Activated T-cell treated with anti-CD3 and anti-CD28 coated beads, Interleukin-2, amount 50 U/mL, for 4 hours (primary cell): ENCODE results near the gene BAZ2A. TPM values are rescaled to one million over a fixed set of nuclear protein-coding genes. Genes with fewer than 3 reads are reported as not detected.

Experiments used
- ATAC-seq, 2 donors: fragments of 200-7000 bp; cut with Tn5 transposase; one replicate each; pipeline ENCODE4 v1.10.0; 2021
- DNase-seq: peaks from one replicate; pipeline ENCODE4 v3.0.0-alpha.2; 2020
- H3K27me3 Mint-ChIP-seq: one replicate; pipeline ENCODE4 v1.8.0; 2021; ENCODE audit warnings: low read depth, mixed read lengths
- H3K36me3 Mint-ChIP-seq: one replicate; pipeline ENCODE4 v1.8.0; 2022; ENCODE audit warnings: mixed read lengths; ENCODE audit not compliant: insufficient read depth
- H3K4me1 Mint-ChIP-seq: one replicate; pipeline ENCODE4 v1.8.0; 2021; ENCODE audit warnings: low read depth, mixed read lengths
- H3K4me3 Mint-ChIP-seq: one replicate; pipeline ENCODE4 v1.8.0; 2021; ENCODE audit warnings: mild to moderate bottlenecking, moderate library complexity, mixed read lengths
- H3K9me3 Mint-ChIP-seq: one replicate; pipeline ENCODE4 v1.8.0; 2021; ENCODE audit warnings: mixed read lengths
- total RNA-seq, 3 donors: library from RNA; stranded (reverse); gene quantifications; one replicate each; pipeline ENCODE4 v1.2.1, GENCODE V29; 2021

BAZ2A gene
- total RNA-seq, 3 donors from 2014 or later, result 53.0 to 64.9 (median 64.5) TPM

- peaks cover 31% of the 10 kb centered on the region for H3K4me1 Mint-ChIP-seq
- H3K9me3 Mint-ChIP-seq, result no peaks in the 10 kb centered on the region
- peaks cover 32% of the 10 kb centered on the region for H3K36me3 Mint-ChIP-seq
- H3K27me3 Mint-ChIP-seq, result no peaks in the 10 kb centered on the region
- DNase-seq (no peak), ATAC-seq (no peak)
- peak overlapping the region; percentile 98 for H3K4me3 Mint-ChIP-seq
These were observed 15.1 kb upstream of the BAZ2A start for GRCh38 chr12:56645201-56645716.

GRCh38 chr12:56644654-56645053, 14.5 kb upstream of the BAZ2A start:
- H3K4me3 Mint-ChIP-seq, result peak overlapping the region; percentile 98
- DNase-seq (no peak), ATAC-seq (no peak)
- H3K27me3 Mint-ChIP-seq, result no peaks in the 10 kb centered on the region
- H3K9me3 Mint-ChIP-seq, result no peaks in the 10 kb centered on the region
- peaks cover 35% of the 10 kb centered on the region for H3K36me3 Mint-ChIP-seq
- H3K4me1 Mint-ChIP-seq, result peaks cover 31% of the 10 kb centered on the region

- ATAC-seq (no peak), DNase-seq (no peak)
- H3K9me3 Mint-ChIP-seq, result no peaks in the 10 kb centered on the region
- no peak overlapping the region for H3K4me3 Mint-ChIP-seq
- H3K4me1 Mint-ChIP-seq, result peaks cover 38% of the 10 kb centered on the region
- no peaks in the 10 kb centered on the region for H3K27me3 Mint-ChIP-seq
- peaks cover 50% of the 10 kb centered on the region for H3K36me3 Mint-ChIP-seq
These were observed 11.1 kb upstream of the BAZ2A start for GRCh38 chr12:56641219-56641618.

- Mint-ChIP-seq H3K27me3 (no peaks in the 10 kb centered on the region), H3K4me3 (no peak overlapping the region), H3K36me3 (peaks cover 26% of the 10 kb centered on the region), H3K4me1 (peaks cover 54% of the 10 kb centered on the region), H3K9me3 (no peaks in the 10 kb centered on the region)
- ATAC-seq (no peak), DNase-seq (no peak)
These were observed 7.5 kb upstream of the BAZ2A start for GRCh38 chr12:56637621-56638020.

GRCh38 chr12:56636675-56637540, 6.8 kb upstream of the BAZ2A start:
- Mint-ChIP-seq H3K4me1 (peaks cover 54% of the 10 kb centered on the region), H3K27me3 (no peaks in the 10 kb centered on the region), H3K4me3 (peak overlapping the region; percentile 96), H3K36me3 (peaks cover 22% of the 10 kb centered on the region), H3K9me3 (no peaks in the 10 kb centered on the region)
- DNase-seq (peak; percentile 84), ATAC-seq (peak; percentile 60 to 65)

GRCh38 chr12:56635806-56636674, 5.9 kb upstream of the BAZ2A start:
- Mint-ChIP-seq H3K4me1 (peaks cover 62% of the 10 kb centered on the region), H3K4me3 (peak overlapping the region; percentile 96), H3K36me3 (peaks cover 22% of the 10 kb centered on the region), H3K9me3 (no peaks in the 10 kb centered on the region), H3K27me3 (no peaks in the 10 kb centered on the region)
- ATAC-seq, result peak; percentile 80 to 81
- DNase-seq, result peak; percentile 73

GRCh38 chr12:56634837-56635791, 5.0 kb upstream of the BAZ2A start:
- Mint-ChIP-seq H3K36me3 (peaks cover 18% of the 10 kb centered on the region), H3K27me3 (no peaks in the 10 kb centered on the region), H3K9me3 (no peaks in the 10 kb centered on the region), H3K4me1 (peaks cover 68% of the 10 kb centered on the region), H3K4me3 (peak overlapping the region; percentile 96)
- DNase-seq (peak; percentile 45), ATAC-seq (peak; percentile 35 to 39)

- peaks cover 14% of the 10 kb centered on the region for H3K36me3 Mint-ChIP-seq
- no peak for DNase-seq
- peaks cover 68% of the 10 kb centered on the region for H3K4me1 Mint-ChIP-seq
- H3K27me3 Mint-ChIP-seq, result no peaks in the 10 kb centered on the region
- H3K9me3 Mint-ChIP-seq, result no peaks in the 10 kb centered on the region
- peak overlapping the region; percentile 96 for H3K4me3 Mint-ChIP-seq
- ATAC-seq, result no peak
These were observed 4.2 kb upstream of the BAZ2A start for GRCh38 chr12:56634242-56634836.

GRCh38 chr12:56633468-56634241, 3.5 kb upstream of the BAZ2A start:
- DNase-seq (no peak), ATAC-seq (no peak)
- Mint-ChIP-seq H3K9me3 (no peaks in the 10 kb centered on the region), H3K4me3 (peak overlapping the region; percentile 96), H3K36me3 (peaks cover 9% of the 10 kb centered on the region), H3K27me3 (no peaks in the 10 kb centered on the region), H3K4me1 (peaks cover 72% of the 10 kb centered on the region)

GRCh38 chr12:56632701-56633467, 2.8 kb upstream of the BAZ2A start:
- peaks cover 80% of the 10 kb centered on the region for H3K4me1 Mint-ChIP-seq
- peak overlapping the region; percentile 96 for H3K4me3 Mint-ChIP-seq
- peaks cover 6% of the 10 kb centered on the region for H3K36me3 Mint-ChIP-seq
- no peaks in the 10 kb centered on the region for H3K27me3 Mint-ChIP-seq
- no peaks in the 10 kb centered on the region for H3K9me3 Mint-ChIP-seq
- ATAC-seq (no peak), DNase-seq (no peak)

GRCh38 chr12:56631790-56632700, 1.9 kb upstream of the BAZ2A start:
- Mint-ChIP-seq H3K4me1 (peaks cover 81% of the 10 kb centered on the region), H3K27me3 (no peaks in the 10 kb centered on the region), H3K9me3 (no peaks in the 10 kb centered on the region), H3K36me3 (peaks cover 1% of the 10 kb centered on the region), H3K4me3 (peak overlapping the region; percentile 96)
- ATAC-seq (no peak), DNase-seq (peak; percentile 65)
